ENCODE measurements around the gene ZNF391. TPM values are rescaled to one million over a fixed set of nuclear protein-coding genes. Genes with fewer than 3 reads are reported as not detected.

Gene ZNF391
- total and polyA plus RNA-seq, 2 donors (not counting 3 experiments of a cell fraction or from before 2014, with no cell fraction given) = 0.17 to 0.42 TPM

- Histone ChIP-seq H3K79me2 (ENCODE audit: control insufficient read depth, insufficient read depth, low read length) (no peaks in the 10 kb centered on the region), H3K9ac (replicated peaks; ENCODE audit: extremely low read depth, insufficient read depth, low read length) (no peak overlapping the region), H3K27me3 (ENCODE audit: control insufficient read depth in 2 of 2, insufficient read depth in 2 of 2, low read length in 2 of 2) (no peaks in the 10 kb centered on the region), H2AFZ (ENCODE audit: low read depth, low read length) (no peak overlapping the region), H3K27ac (ENCODE audit: insufficient read depth, low read depth, low read length) (no peak overlapping the region), H3K9me1 (replicated peaks; ENCODE audit: control insufficient read depth, extremely low read depth, insufficient read depth, low read length) (no peaks in the 10 kb centered on the region), H3K36me3 (ENCODE audit: control insufficient read depth in 2 of 2, extremely low read depth in 1 of 2, insufficient read depth in 2 of 2, low read length in 2 of 2) (no peaks in the 10 kb centered on the region), H4K20me1 (replicated peaks; ENCODE audit: control insufficient read depth, extremely low read depth, insufficient read depth, low read length) (no peaks in the 10 kb centered on the region), H3K4me1 (ENCODE audit: control insufficient read depth, extremely low read depth, insufficient read depth, low read length) (no peaks in the 10 kb centered on the region), H3K4me3 (replicated peaks in 1 of 3; ENCODE audit: insufficient read depth in 1 of 3, low read depth in 1 of 3, low read length in 3 of 3) (no peak overlapping the region), H3K4me2 (ENCODE audit: insufficient read depth, low read length) (no peak overlapping the region), H3K9me3 (replicated peaks; ENCODE audit: control insufficient read depth, insufficient read depth, low read length) (no peaks in the 10 kb centered on the region)
- no peak for FAIRE-seq
- POLR2A ChIA-PET = no interaction called here
- intact Hi-C loops (cut with micrococcal nuclease) (no loop called here), dilution Hi-C loops (cut with MboI; ENCODE audit: extremely low pct_ligation_motif_present, low sequenced_read_pairs) (no loop called here)
- CTCF ChIA-PET = no interaction called here
- BruUV-seq (replicated peaks) = no TSS peak
- no peak for DNase-seq (ENCODE audit: low read depth, low spot score)
- no peak for TF ChIP-seq POLR2A (IDR thresholded peaks at IDR 0.05; ENCODE audit: low read depth, low read length)
- no peak for TF ChIP-seq JUN (IDR thresholded peaks at IDR 0.05; ENCODE audit: borderline replicate concordance, insufficient read depth, insufficient read length, low read depth)
- TF ChIP-seq CTCF (IDR thresholded peaks at IDR 0.05; ENCODE audit: extremely low read depth in 1 of 2, insufficient read depth in 1 of 2, low read depth in 1 of 2, low read length in 2 of 2) = no peak
- TF ChIP-seq MAX (IDR thresholded peaks at IDR 0.05; ENCODE audit: insufficient read depth, insufficient read length) = no peak
- TF ChIP-seq MYC (IDR thresholded peaks at IDR 0.05; ENCODE audit: low read depth, low read length) = no peak
- TF ChIP-seq GATA2 (IDR thresholded peaks at IDR 0.05; ENCODE audit: insufficient read depth, insufficient read length, low read depth, low read length) = no peak
- TF ChIP-seq POLR2AphosphoS5 (IDR thresholded peaks at IDR 0.05; ENCODE audit: insufficient read depth, low read depth, low read length) = no peak
- TF ChIP-seq EZH2 (IDR thresholded peaks at IDR 0.05; ENCODE audit: borderline replicate concordance, low read depth, low read length, severe bottlenecking) = no peak
- TF ChIP-seq FOS (IDR thresholded peaks at IDR 0.05; ENCODE audit: borderline replicate concordance, insufficient read depth, low read length) = no peak
Measured at GRCh38 chr6:27441001-27441400, 52.4 kb downstream of the ZNF391 start.
